HUES6 (cell line): ENCODE results near the gene COL18A1.
"Not testable (repeated sequence)": the region's sequence is repeated elsewhere in the genome, so short reads cannot be mapped to it uniquely, and the experiment has no call there.

Experiments used
- H3K27ac ChIP-seq: 2 replicates; pipeline ENCODE4 v1.7.0; 2013; ENCODE audit warnings: low read depth, mild to moderate bottlenecking, low read length, inconsistent platforms
- H3K27me3 ChIP-seq: 2 replicates; pipeline ENCODE4 v1.6.1; 2013; ENCODE audit warnings: low read length; ENCODE audit not compliant: control insufficient read depth, insufficient read depth
- H3K36me3 ChIP-seq: 2 replicates; pipeline ENCODE4 v1.6.1; 2013; ENCODE audit warnings: low read length; ENCODE audit not compliant: control insufficient read depth, insufficient read depth
- H3K4me1 ChIP-seq: 2 replicates; pipeline ENCODE4 v1.6.1; 2013; ENCODE audit warnings: low read length; ENCODE audit not compliant: control insufficient read depth, insufficient read depth
- H3K4me3 ChIP-seq: 2 replicates; pipeline ENCODE4 v1.5.1; 2013; ENCODE audit warnings: low read depth, low read length
- H3K9ac ChIP-seq: one replicate; pipeline ENCODE4 v1.6.1; 2013; ENCODE audit warnings: mild to moderate bottlenecking, low read length
- H3K9me3 ChIP-seq: 2 replicates; pipeline ENCODE4 v1.6.1; 2013; ENCODE audit warnings: low read depth, low read length; ENCODE audit not compliant: control insufficient read depth, insufficient read depth

The COL18A1 gene

GRCh38 chr21:45522986-45523385 lies 118.0 kb downstream of the COL18A1 start:
- no peaks in the 10 kb centered on the region for H3K4me1 ChIP-seq
- H3K4me3 ChIP-seq, result no peak overlapping the region
- peaks cover 16% of the 10 kb centered on the region for H3K9me3 ChIP-seq
- peaks cover 52% of the 10 kb centered on the region for H3K36me3 ChIP-seq
- no peak overlapping the region for H3K27ac ChIP-seq
- H3K27me3 ChIP-seq, result no peaks in the 10 kb centered on the region
- no peak overlapping the region for H3K9ac ChIP-seq

- no peak overlapping the region for H3K4me3 ChIP-seq
- H3K36me3 ChIP-seq, result peaks cover 52% of the 10 kb centered on the region
- no peaks in the 10 kb centered on the region for H3K4me1 ChIP-seq
- H3K9me3 ChIP-seq, result peaks cover 14% of the 10 kb centered on the region
- no peak overlapping the region for H3K27ac ChIP-seq
- H3K9ac ChIP-seq, result no peak overlapping the region
- no peaks in the 10 kb centered on the region for H3K27me3 ChIP-seq
Measured at GRCh38 chr21:45523411-45524101, 118.6 kb downstream of the COL18A1 start.

- peaks cover 4% of the 10 kb centered on the region for H3K9me3 ChIP-seq
- H3K36me3 ChIP-seq, result peaks cover 53% of the 10 kb centered on the region
- no peak overlapping the region for H3K9ac ChIP-seq
- H3K27ac ChIP-seq, result no peak overlapping the region
- no peaks in the 10 kb centered on the region for H3K27me3 ChIP-seq
- no peak overlapping the region for H3K4me3 ChIP-seq
- no peaks in the 10 kb centered on the region for H3K4me1 ChIP-seq
Measured at GRCh38 chr21:45524756-45525152, 119.8 kb downstream of the COL18A1 start.

- Histone ChIP-seq H3K27me3 (no peaks in the 10 kb centered on the region), H3K27ac (no peak overlapping the region), H3K4me1 (no peaks in the 10 kb centered on the region), H3K36me3 (peaks cover 55% of the 10 kb centered on the region), H3K9me3 (peaks cover 2% of the 10 kb centered on the region), H3K4me3 (no peak overlapping the region), H3K9ac (no peak overlapping the region)
Measured at GRCh38 chr21:45525153-45525909, 120.4 kb downstream of the COL18A1 start.

- H3K9me3 ChIP-seq, result no peaks in the 10 kb centered on the region
Measured at GRCh38 chr21:45525910-45526306, 120.9 kb downstream of the COL18A1 start.

GRCh38 chr21:45527151-45527999 lies 122.4 kb downstream of the COL18A1 start:
- not testable (repeated sequence) for H3K27me3 ChIP-seq, H3K4me3 ChIP-seq, H3K9ac ChIP-seq, H3K4me1 ChIP-seq, H3K9me3 ChIP-seq
- H3K27ac ChIP-seq, result 0 out of 2 replicates have a peak overlapping the region, but pooled peaks have one; percentile 10
- H3K36me3 ChIP-seq, result peaks cover 50% of the 10 kb centered on the region

More at GRCh38 chr21:45525910-45526306, 120.9 kb downstream of the COL18A1 start:
- Histone ChIP-seq H3K9ac (no peak overlapping the region), H3K4me1 (no peaks in the 10 kb centered on the region), H3K27me3 (no peaks in the 10 kb centered on the region), H3K36me3 (peaks cover 54% of the 10 kb centered on the region), H3K4me3 (no peak overlapping the region), H3K27ac (no peak overlapping the region)

- Histone ChIP-seq H3K4me1 (no peaks in the 10 kb centered on the region), H3K27me3 (no peaks in the 10 kb centered on the region), H3K9ac (no peak overlapping the region), H3K27ac (0 out of 2 replicates have a peak overlapping the region, but pooled peaks have one; percentile 10), H3K36me3 (peaks cover 46% of the 10 kb centered on the region), H3K9me3 (no peaks in the 10 kb centered on the region), H3K4me3 (no peak overlapping the region)
Measured at GRCh38 chr21:45528028-45528705, 123.2 kb downstream of the COL18A1 start.

- peaks cover 44% of the 10 kb centered on the region for H3K36me3 ChIP-seq
- no peak overlapping the region for H3K27ac ChIP-seq
- no peaks in the 10 kb centered on the region; the same call in 1 of the 2 replicates for H3K4me1 ChIP-seq
- H3K27me3 ChIP-seq, result no peaks in the 10 kb centered on the region
- H3K4me3 ChIP-seq, result no peak overlapping the region
- no peaks in the 10 kb centered on the region for H3K9me3 ChIP-seq
- no peak overlapping the region for H3K9ac ChIP-seq
Measured at GRCh38 chr21:45528981-45529784, 124.2 kb downstream of the COL18A1 start.

GRCh38 chr21:45529785-45530422 lies 124.9 kb downstream of the COL18A1 start:
- Histone ChIP-seq H3K4me3 (no peak overlapping the region), H3K9ac (no peak overlapping the region), H3K4me1 (peaks cover 6% of the 10 kb centered on the region; the same call in 1 of the 2 replicates), H3K27ac (no peak overlapping the region), H3K36me3 (peaks cover 43% of the 10 kb centered on the region), H3K27me3 (no peaks in the 10 kb centered on the region), H3K9me3 (no peaks in the 10 kb centered on the region)
